GM12872 (cell line): Measurements from ENCODE around the gene JHY.

Experiments used
- CTCF ChIP-seq: IDR thresholded peaks from 3 replicates; pipeline ENCODE4 v1.5.1; 2011; ENCODE audit warnings: low read depth, mild to moderate bottlenecking, low read length, moderate library complexity; ENCODE audit not compliant: insufficient read depth

JHY gene

GRCh38 chr11:122918734-122919133 is 36.2 kb downstream of the JHY start:
- TF ChIP-seq CTCF = no peak

- no peak for TF ChIP-seq CTCF
Observed at GRCh38 chr11:122920579-122920978, 38.0 kb downstream of the JHY start.

- no peak for TF ChIP-seq CTCF
Observed at GRCh38 chr11:122922893-122923292, 40.3 kb downstream of the JHY start.

- no peak for TF ChIP-seq CTCF
Observed at GRCh38 chr11:122923302-122923701, 40.7 kb downstream of the JHY start.

GRCh38 chr11:122931510-122931909 is 49.0 kb downstream of the JHY start:
- no peak for TF ChIP-seq CTCF

GRCh38 chr11:122933416-122933815 is 50.9 kb downstream of the JHY start:
- no peak for TF ChIP-seq CTCF

GRCh38 chr11:122937983-122938382 is 55.4 kb downstream of the JHY start:
- no peak for TF ChIP-seq CTCF

- TF ChIP-seq CTCF = no peak
Observed at GRCh38 chr11:122938557-122938956, 56.0 kb downstream of the JHY start.
